HEK293 (cell line): ENCODE measurements around the gene NXN.
A peak's percentile ranks its signal among the peaks of the same experiment; 100 is the strongest.
"Not testable (repeated sequence)": the region's sequence is repeated elsewhere in the genome, so short reads cannot be mapped to it uniquely, and the experiment has no call there.

Source experiments
- CTCF ChIA-PET: fragments of 350-600 bp; formaldehyde crosslinking; extraction: SDS; loops from one replicate; lab custom pipeline; 2021; ENCODE audit warnings: antibody characterized with exemption; lab: Yijun Ruan, JAX
- POLR2A ChIA-PET: fragments of 300-600 bp; formaldehyde crosslinking; extraction: SDS; loops from one replicate; lab custom pipeline; 2020; ENCODE audit warnings: antibody characterized with exemption, inconsistent platforms; lab: Yijun Ruan, JAX
- H3K27ac ChIP-seq: fragments of 200-500 bp; sonication (Bioruptor generic); 2 replicates; pipeline ENCODE4 v1.5.1; 2014; ENCODE audit warnings: low read depth, low read length, control low read depth, inconsistent platforms; ENCODE audit errors: extremely low read depth
- H3K36me3 ChIP-seq, 2 experiments: fragments of 200-500 bp in 1 of 2; sonication (Bioruptor generic) in 1 of 2; 1 replicate in 1 of 2; 2 replicates in 1 of 2; pipeline ENCODE4 v1.5.1; 2014 to 2017; ENCODE audit warnings: inconsistent platforms in 2 of 2, low read length in 2 of 2; ENCODE audit not compliant: control insufficient read depth in 2 of 2, insufficient read depth in 1 of 2
- H3K4me1 ChIP-seq: fragments of 200-500 bp; sonication (Bioruptor generic); 2 replicates; pipeline ENCODE4 v1.5.1; 2014; ENCODE audit warnings: mild to moderate bottlenecking, low read length, inconsistent platforms; ENCODE audit not compliant: control insufficient read depth, insufficient read depth
- H3K4me3 ChIP-seq: 2 replicates; pipeline ENCODE4 v1.5.1; 2011; ENCODE audit warnings: low read depth, mild to moderate bottlenecking, control low read depth, low read length, moderate library complexity
- H3K9me3 ChIP-seq: fragments of 200-500 bp; sonication (Bioruptor generic); 2 replicates; pipeline ENCODE4 v1.5.1; 2014; ENCODE audit warnings: low read depth, low read length, inconsistent platforms; ENCODE audit not compliant: control insufficient read depth, insufficient read depth
- EGR2 ChIP-seq: fragments of 450-650 bp; formaldehyde crosslinking; IDR thresholded peaks from 2 replicates; pipeline ENCODE4 v1.5.1; 2016; ENCODE audit warnings: low read depth, missing biosample characterization, missing genetic modification characterization
- IKZF3 ChIP-seq: fragments of 450-650 bp; IDR thresholded peaks from 2 replicates; pipeline ENCODE4 v1.5.0; 2018; ENCODE audit warnings: missing biosample characterization, mild to moderate bottlenecking, missing genetic modification characterization, moderate library complexity
- INSM2 ChIP-seq: fragments of 450-650 bp; formaldehyde crosslinking; IDR thresholded peaks from 2 replicates; pipeline ENCODE4 v1.5.1; 2016; ENCODE audit warnings: missing biosample characterization, missing genetic modification characterization
- KLF1 ChIP-seq: fragments of 450-650 bp; formaldehyde crosslinking; IDR thresholded peaks from 2 replicates; pipeline ENCODE4 v1.5.1; 2016; ENCODE audit warnings: missing biosample characterization, missing genetic modification characterization
- KLF16 ChIP-seq: fragments of 450-650 bp; formaldehyde crosslinking; IDR thresholded peaks from 2 replicates; pipeline ENCODE4 v1.5.1; 2017; ENCODE audit warnings: missing biosample characterization, missing genetic modification characterization
- KLF8 ChIP-seq: fragments of 450-650 bp; formaldehyde crosslinking; IDR thresholded peaks from 2 replicates; pipeline ENCODE4 v1.5.1; 2016; ENCODE audit warnings: missing biosample characterization, missing genetic modification characterization
- OSR2 ChIP-seq: fragments of 450-650 bp; formaldehyde crosslinking; IDR thresholded peaks from 2 replicates; pipeline ENCODE4 v1.5.1; 2016; ENCODE audit warnings: missing biosample characterization, missing genetic modification characterization
- PRDM1 ChIP-seq: fragments of 450-650 bp; formaldehyde crosslinking; IDR thresholded peaks from 2 replicates; pipeline ENCODE4; 2016; ENCODE audit warnings: missing biosample characterization, missing genetic modification characterization
- ZNF121 ChIP-seq: fragments of 450-650 bp; formaldehyde crosslinking; IDR thresholded peaks from 2 replicates; pipeline ENCODE4 v1.5.1; 2016; ENCODE audit warnings: missing biosample characterization, missing genetic modification characterization
- ZNF132 ChIP-seq: fragments of 450-650 bp; formaldehyde crosslinking; IDR thresholded peaks from 2 replicates; pipeline ENCODE4 v1.5.1; 2017; ENCODE audit warnings: missing biosample characterization, missing genetic modification characterization, borderline replicate concordance
- ZNF248 ChIP-seq: fragments of 450-650 bp; formaldehyde crosslinking; IDR thresholded peaks from 2 replicates; pipeline ENCODE4 v1.5.1; 2017; ENCODE audit warnings: missing biosample characterization, missing genetic modification characterization
- ZNF274 ChIP-seq, 2 experiments: fragments of 200-500 bp in 1 of 2; fragments of 450-650 bp in 1 of 2; sonication (Bioruptor generic) in 1 of 2; formaldehyde crosslinking in 1 of 2; IDR thresholded peaks; 2 replicates each; pipeline versions ENCODE4 v1.5.1 to v1.6.1; 2014 to 2016; ENCODE audit warnings: borderline replicate concordance in 1 of 2, inconsistent platforms in 1 of 2, low read length in 1 of 2, missing biosample characterization in 1 of 2, missing genetic modification characterization in 1 of 2
- ZNF280C ChIP-seq: fragments of 450-650 bp; formaldehyde crosslinking; IDR thresholded peaks from 2 replicates; pipeline ENCODE4 v1.5.1; 2016; ENCODE audit warnings: missing biosample characterization, missing genetic modification characterization
- ZNF518A ChIP-seq: fragments of 450-650 bp; formaldehyde crosslinking; conservative IDR thresholded peaks from 2 replicates; pipeline ENCODE4 v1.5.1; 2016; ENCODE audit warnings: low read depth, missing biosample characterization, missing genetic modification characterization
- ZNF521 ChIP-seq: fragments of 450-650 bp; formaldehyde crosslinking; IDR thresholded peaks from 2 replicates; pipeline ENCODE4 v1.5.1; 2017; ENCODE audit warnings: missing biosample characterization, mild to moderate bottlenecking, missing genetic modification characterization
- ZNF558 ChIP-seq: fragments of 450-650 bp; formaldehyde crosslinking; IDR thresholded peaks from 2 replicates; pipeline ENCODE4 v1.5.1; 2016; ENCODE audit warnings: missing biosample characterization, missing genetic modification characterization
- ZNF600 ChIP-seq: fragments of 450-650 bp; formaldehyde crosslinking; IDR thresholded peaks from 2 replicates; pipeline ENCODE4 v1.5.1; 2016; ENCODE audit warnings: missing biosample characterization, missing genetic modification characterization
- ZNF645 ChIP-seq: fragments of 450-650 bp; formaldehyde crosslinking; IDR thresholded peaks from 2 replicates; pipeline ENCODE4; 2016; ENCODE audit warnings: missing biosample characterization, missing genetic modification characterization
- ZNF707 ChIP-seq: fragments of 450-650 bp; formaldehyde crosslinking; IDR thresholded peaks from 2 replicates; pipeline ENCODE4 v1.5.1; 2016; ENCODE audit warnings: missing biosample characterization, missing genetic modification characterization
- ZXDB ChIP-seq: fragments of 450-650 bp; formaldehyde crosslinking; IDR thresholded peaks from 2 replicates; pipeline ENCODE4 v1.5.1; 2016; ENCODE audit warnings: missing biosample characterization, missing genetic modification characterization

The NXN gene

GRCh38 chr17:975371-975915, 4.1 kb downstream of the NXN start:
- Histone ChIP-seq H3K27ac (no peak overlapping the region), H3K4me1 (peaks cover 12% of the 10 kb centered on the region), H3K9me3 (no peaks in the 10 kb centered on the region), H3K36me3 (no peaks in the 10 kb centered on the region), H3K4me3 (no peak overlapping the region)
- CTCF ChIA-PET, result interaction anchor here (0.5 to 2.5 kb wide), 5 partner anchors 10 to 223 kb away, joined by 3 to 6 read pairs (median 3); no protein-coding TSS in a partner anchor
- TF ChIP-seq INSM2, result no peak
- no peak for TF ChIP-seq ZNF274 (IDR thresholded peaks at IDR 0.05; ENCODE audit: low read length)
- no peak for TF ChIP-seq ZNF274 (tag by site-specific recombination; IDR thresholded peaks at IDR 0.05; ENCODE audit: borderline replicate concordance)
- no peak for TF ChIP-seq ZNF645 (tag by site-specific recombination)
- TF ChIP-seq ZNF600 (tag by site-specific recombination), result 0 out of 2 replicates have a peak, but pooled peaks have one; percentile 29
- no peak for TF ChIP-seq KLF16 (tag by site-specific recombination)
- no peak for TF ChIP-seq ZNF132 (tag by site-specific recombination)
- POLR2A ChIA-PET, result interaction anchor here (0.6 to 2.2 kb wide), 2 partner anchors 16 to 43 kb away, joined by 3 to 5 read pairs; no protein-coding TSS in a partner anchor

GRCh38 chr17:974778-975177, 4.8 kb downstream of the NXN start:
- CTCF ChIA-PET, result interaction anchor here (0.5 to 1.9 kb wide), 7 partner anchors 8 to 609 kb away, joined by 3 to 6 read pairs (median 4); no protein-coding TSS in a partner anchor
- not testable (repeated sequence) for H3K9me3 ChIP-seq, H3K27ac ChIP-seq, H3K36me3 ChIP-seq, H3K4me3 ChIP-seq
- H3K4me1 ChIP-seq, result peaks cover 17% of the 10 kb centered on the region
- 0 out of 2 replicates have a peak, but pooled peaks have one; percentile 52 for TF ChIP-seq ZNF121
- POLR2A ChIA-PET, result interaction anchor here (0.6 to 1.4 kb wide), 2 partner anchors 15 to 18 kb away, joined by 3 to 5 read pairs; no protein-coding TSS in a partner anchor

GRCh38 chr17:973053-973452, 6.5 kb downstream of the NXN start:
- H3K9me3 ChIP-seq, result no peaks in the 10 kb centered on the region
- H3K27ac ChIP-seq, result no peak overlapping the region
- ChIA-PET CTCF (interaction anchor here (1.7 to 1.9 kb wide), 2 partner anchors 94 to 177 kb away, joined by 5 to 6 read pairs; no protein-coding TSS in a partner anchor), POLR2A (interaction anchor here (0.6 to 1.6 kb wide), 7 partner anchors 16 to 708 kb away, joined by 3 to 9 read pairs (median 6); no protein-coding TSS in a partner anchor)
- H3K4me1 ChIP-seq, result peaks cover 27% of the 10 kb centered on the region
- H3K4me3 ChIP-seq, result no peak overlapping the region
- H3K36me3 ChIP-seq, result no peaks in the 10 kb centered on the region; a peak in 1 of 3 replicates
- 0 out of 2 replicates have a peak, but pooled peaks have one; percentile 27 for TF ChIP-seq KLF1 (tag by site-specific recombination)
- TF ChIP-seq ZNF248 (tag by site-specific recombination), result no peak
- no peak for TF ChIP-seq KLF8 (tag by site-specific recombination)
- TF ChIP-seq ZNF518A (tag by site-specific recombination), result no peak
- 0 out of 2 replicates have a peak, but pooled peaks have one; percentile 13 for TF ChIP-seq OSR2 (tag by site-specific recombination)
- TF ChIP-seq ZNF707 (tag by site-specific recombination), result no peak
- TF ChIP-seq ZNF558, result no peak
- no peak for TF ChIP-seq IKZF3
- no peak for TF ChIP-seq ZNF521
- no peak for TF ChIP-seq ZXDB
- no peak for TF ChIP-seq PRDM1 (tag by site-specific recombination)
- TF ChIP-seq ZNF280C (tag by site-specific recombination), result no peak
- TF ChIP-seq EGR2 (tag by site-specific recombination), result peak; percentile 19; the same call in 1 of the 2 replicates
- no peak for TF ChIP-seq ZNF274 (IDR thresholded peaks at IDR 0.05; ENCODE audit: low read length)
- no peak for TF ChIP-seq ZNF274 (tag by site-specific recombination; IDR thresholded peaks at IDR 0.05; ENCODE audit: borderline replicate concordance)
